Trophoblast cell (in vitro differentiated cells and primary cell): ENCODE data around the gene USP5.

ENCODE experiments used
- DNase-seq, 2 donors: peaks; one replicate each; pipeline ENCODE4 v3.0.0-alpha.2; 2016
- H2AFZ ChIP-seq: 2 replicates; pipeline ENCODE4 v1.6.1; 2013; ENCODE audit warnings: low read length, moderate library complexity, mild to moderate bottlenecking; ENCODE audit not compliant: insufficient read depth, poor library complexity
- H2AK5ac ChIP-seq: 2 replicates; pipeline ENCODE4 v1.6.1; 2013; ENCODE audit warnings: mild to moderate bottlenecking, low read length
- H2BK120ac ChIP-seq: 2 replicates; pipeline ENCODE4 v1.6.1; 2013; ENCODE audit warnings: low read length, mild to moderate bottlenecking, moderate library complexity; ENCODE audit not compliant: insufficient read depth, poor library complexity
- H2BK12ac ChIP-seq: 2 replicates; pipeline ENCODE4 v1.6.1; 2013; ENCODE audit warnings: mild to moderate bottlenecking, low read length, moderate library complexity
- H2BK5ac ChIP-seq: 2 replicates; pipeline ENCODE4 v1.6.1; 2013; ENCODE audit warnings: low read length, low read depth, moderate library complexity, mild to moderate bottlenecking; ENCODE audit not compliant: poor library complexity
- H3K14ac ChIP-seq: 2 replicates; pipeline ENCODE4 v1.6.1; 2013; ENCODE audit warnings: mild to moderate bottlenecking, low read length
- H3K18ac ChIP-seq: 2 replicates; pipeline ENCODE4 v1.6.1; 2013; ENCODE audit warnings: mild to moderate bottlenecking, low read length
- H3K23ac ChIP-seq: 2 replicates; pipeline ENCODE4 v1.6.1; 2013; ENCODE audit warnings: low read length
- H3K27ac ChIP-seq: 2 replicates; pipeline ENCODE4 v1.5.1; 2013; ENCODE audit warnings: low read depth, mild to moderate bottlenecking, inconsistent platforms, low read length, moderate library complexity
- H3K27me3 ChIP-seq: 2 replicates; pipeline ENCODE4 v1.6.1; 2013; ENCODE audit warnings: inconsistent platforms, mild to moderate bottlenecking, low read length, moderate library complexity; ENCODE audit not compliant: insufficient read depth
- H3K36me3 ChIP-seq, 2 experiments: 1 replicate in 1 of 2; 2 replicates in 1 of 2; pipeline ENCODE4 v1.6.1; 2013; ENCODE audit warnings: low read length in 2 of 2, mild to moderate bottlenecking in 2 of 2, moderate library complexity in 1 of 2; ENCODE audit not compliant: insufficient read depth in 2 of 2, control insufficient read depth in 1 of 2
- H3K4ac ChIP-seq: 2 replicates; pipeline ENCODE4 v1.6.1; 2013; ENCODE audit warnings: low read depth, mild to moderate bottlenecking, low read length, moderate library complexity
- H3K4me1 ChIP-seq, 2 experiments: 1 replicate in 1 of 2; 2 replicates in 1 of 2; pipeline ENCODE4 v1.6.1; 2013; ENCODE audit warnings: low read length in 2 of 2, mild to moderate bottlenecking in 2 of 2, moderate library complexity in 1 of 2; ENCODE audit not compliant: insufficient read depth in 2 of 2, control insufficient read depth in 1 of 2
- H3K4me2 ChIP-seq: 2 replicates; pipeline ENCODE4 v1.6.1; 2013; ENCODE audit warnings: inconsistent platforms, mild to moderate bottlenecking, low read length, moderate library complexity
- H3K4me3 ChIP-seq: 2 replicates; pipeline ENCODE4 v1.5.1; 2013; ENCODE audit warnings: mild to moderate bottlenecking, low read depth, low read length, inconsistent platforms
- H3K79me1 ChIP-seq: one replicate; pipeline ENCODE4 v1.6.1; 2013; ENCODE audit warnings: low read length
- H3K79me2 ChIP-seq: 2 replicates; pipeline ENCODE4 v1.6.1; 2013; ENCODE audit warnings: low read length, mild to moderate bottlenecking; ENCODE audit not compliant: control insufficient read depth, insufficient read depth, poor library complexity
- H3K9ac ChIP-seq: 2 replicates; pipeline ENCODE4 v1.6.1; 2013; ENCODE audit warnings: mild to moderate bottlenecking, low read length
- H3K9me3 ChIP-seq: 2 replicates; pipeline ENCODE4 v1.6.1; 2013; ENCODE audit warnings: low read depth, mild to moderate bottlenecking, control low read depth, inconsistent platforms, low read length; ENCODE audit not compliant: insufficient read depth
- H4K12ac ChIP-seq: 2 replicates; pipeline ENCODE4 v1.6.1; 2013; ENCODE audit warnings: low read depth, mild to moderate bottlenecking, low read length, moderate library complexity
- H4K8ac ChIP-seq: 2 replicates; pipeline ENCODE4 v1.6.1; 2013; ENCODE audit warnings: low read depth, mild to moderate bottlenecking, low read length, moderate library complexity
- H4K91ac ChIP-seq: one replicate; pipeline ENCODE4 v1.6.1; 2013; ENCODE audit warnings: low read depth, mild to moderate bottlenecking, low read length, moderate library complexity
- WGBS: extraction: QIAGEN DNeasy Blood & Tissue Kit; methylation state at CpG from one replicate; pipeline ENCODE4 v1.1.7; 2013; ENCODE audit warnings: missing lambda C conversion rate; ENCODE audit not compliant: insufficient read length, insufficient coverage; ENCODE audit errors: extremely low coverage; 5-methylcytosine and 5-hydroxymethylcytosine counted together

Gene USP5

DNA sequence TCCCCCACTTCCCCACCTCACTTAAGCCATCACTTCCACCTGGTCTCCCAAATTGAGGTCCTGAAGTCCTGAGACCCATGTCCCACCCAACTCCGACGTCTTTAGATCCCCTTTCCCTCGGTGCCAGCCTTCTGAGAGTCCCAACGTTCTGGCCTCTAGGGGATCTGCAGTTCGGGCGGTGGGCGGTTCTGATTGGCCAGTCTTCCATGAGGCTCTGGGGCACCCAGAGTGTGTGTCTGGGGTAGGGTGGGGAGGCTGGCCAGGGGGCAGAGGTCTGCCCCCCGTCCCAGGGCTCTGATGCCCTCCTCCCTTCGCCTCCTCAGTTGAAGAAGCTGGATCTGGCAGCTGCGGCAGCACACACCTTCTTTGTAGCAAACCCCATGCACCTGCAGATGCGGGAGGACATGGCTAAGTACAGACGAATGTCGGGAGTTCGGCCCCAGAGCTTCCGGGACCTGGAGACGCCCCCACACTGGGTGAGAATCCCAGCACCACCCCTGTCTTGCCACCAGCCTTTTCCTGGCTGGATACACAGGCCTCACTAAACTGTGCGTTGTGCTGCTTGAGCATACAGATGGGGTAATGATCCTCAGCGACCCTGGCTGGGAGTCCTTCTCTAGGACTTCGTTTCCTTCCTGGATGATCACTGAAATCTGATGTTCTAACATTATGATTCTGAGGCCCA lies 22.3 kb upstream of the USP5 start:
- peak overlapping the region; percentile 90 for H3K4ac ChIP-seq
- H3K9ac ChIP-seq, result peak overlapping the region; percentile 82
- WGBS, result no CpG with 5 or more reads among the region's 19 CpGs
- H2AK5ac ChIP-seq, result peak overlapping the region; percentile 92
- H3K14ac ChIP-seq, result peak overlapping the region; percentile 97
- peaks cover 10% of the 10 kb centered on the region for H3K79me1 ChIP-seq
- H4K91ac ChIP-seq, result peak overlapping the region; percentile 91
- H3K79me2 ChIP-seq, result peaks cover 8% of the 10 kb centered on the region
- DNase-seq, result no peak
- peak overlapping the region; percentile 97 for H2AFZ ChIP-seq
- peaks cover 28 to 32% of the 10 kb centered on the region in 2 experiments for H3K36me3 ChIP-seq
- peaks cover 0 to 16% of the 10 kb centered on the region in 2 experiments for H3K4me1 ChIP-seq
- H3K27ac ChIP-seq, result no peak overlapping the region
- peak overlapping the region; percentile 81 for H4K8ac ChIP-seq
- peak overlapping the region; percentile 82 for H3K4me3 ChIP-seq
- H2BK5ac ChIP-seq, result no peak overlapping the region
- H3K27me3 ChIP-seq, result no peaks in the 10 kb centered on the region
- H2BK120ac ChIP-seq, result no peak overlapping the region
- H3K9me3 ChIP-seq, result no peaks in the 10 kb centered on the region
- no peak overlapping the region for H2BK12ac ChIP-seq
- H3K18ac ChIP-seq, result peak overlapping the region; percentile 96
- H4K12ac ChIP-seq, result peak overlapping the region; percentile 94
- H3K4me2 ChIP-seq, result peak overlapping the region; percentile 97
- H3K23ac ChIP-seq, result no peak overlapping the region

DNA sequence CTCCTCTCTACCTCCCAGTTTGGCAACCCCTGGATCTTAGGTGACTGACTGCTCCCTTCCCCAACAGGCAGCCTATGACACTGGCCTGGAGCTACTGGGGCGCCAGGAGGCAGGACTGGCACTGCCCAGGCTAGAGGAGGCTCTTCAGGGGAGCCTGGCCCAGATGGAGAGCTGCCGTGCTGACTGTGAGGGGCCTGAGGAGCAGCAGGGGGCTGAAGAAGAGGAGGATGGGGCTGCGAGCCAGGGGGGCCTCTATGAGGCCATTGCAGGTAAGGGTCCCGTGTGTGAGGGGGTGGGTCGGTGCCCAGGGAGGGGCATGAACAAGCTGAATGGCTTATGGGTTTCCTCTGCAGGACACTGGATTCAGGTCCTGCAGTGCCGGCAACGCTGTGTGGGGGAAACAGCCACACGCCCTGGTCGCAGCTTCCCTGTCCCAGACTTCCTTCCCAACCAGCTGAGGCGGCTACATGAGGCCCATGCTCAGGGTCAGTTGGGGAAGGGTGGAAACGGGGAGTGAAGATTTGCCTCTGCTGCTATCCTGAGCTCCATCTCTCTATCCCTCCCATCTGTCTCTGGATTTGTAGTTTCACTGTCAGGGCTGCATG lies 21.6 kb upstream of the USP5 start:
- DNase-seq, result no peak
- no peak overlapping the region for H3K4me3 ChIP-seq
- H3K79me2 ChIP-seq, result peaks cover 8% of the 10 kb centered on the region
- no peaks in the 10 kb centered on the region for H3K27me3 ChIP-seq
- H2AFZ ChIP-seq, result no peak overlapping the region
- H3K36me3 ChIP-seq, result peaks cover 28 to 32% of the 10 kb centered on the region in 2 experiments
- H4K8ac ChIP-seq, result no peak overlapping the region
- no peak overlapping the region for H2BK12ac ChIP-seq
- H3K9ac ChIP-seq, result no peak overlapping the region
- H2BK120ac ChIP-seq, result no peak overlapping the region
- no peak overlapping the region for H3K18ac ChIP-seq
- no peak overlapping the region for H3K14ac ChIP-seq
- peaks cover 10% of the 10 kb centered on the region for H3K79me1 ChIP-seq
- no peaks in the 10 kb centered on the region for H3K9me3 ChIP-seq
- H2BK5ac ChIP-seq, result no peak overlapping the region
- no peak overlapping the region for H4K12ac ChIP-seq
- no peak overlapping the region for H3K23ac ChIP-seq
- H3K4me2 ChIP-seq, result no peak overlapping the region
- H3K27ac ChIP-seq, result no peak overlapping the region
- no peak overlapping the region for H2AK5ac ChIP-seq
- no peak overlapping the region for H4K91ac ChIP-seq
- no CpG with 5 or more reads among the region's 11 CpGs for WGBS
- no peak overlapping the region for H3K4ac ChIP-seq
- H3K4me1 ChIP-seq, result peaks cover 0 to 11% of the 10 kb centered on the region in 2 experiments

DNA sequence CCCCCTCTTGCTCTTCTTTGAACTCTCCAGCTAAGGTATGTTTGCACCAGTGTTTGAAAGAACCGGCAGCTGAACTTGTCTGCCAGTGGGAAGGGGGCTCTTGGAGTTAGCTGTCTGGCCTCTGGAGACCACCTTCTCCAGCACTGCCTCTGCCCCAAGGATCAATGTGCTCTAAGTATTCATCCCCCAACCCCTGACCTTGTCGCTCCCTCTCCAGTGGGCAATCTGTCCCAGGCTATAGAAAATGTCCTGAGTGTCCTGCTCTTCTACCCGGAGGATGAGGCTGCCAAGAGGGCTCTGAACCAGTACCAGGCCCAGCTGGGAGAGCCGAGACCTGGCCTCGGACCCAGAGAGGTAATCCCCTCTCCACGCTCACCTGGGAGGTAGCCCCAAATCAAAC lies 21.0 kb upstream of the USP5 start:
- Histone ChIP-seq H3K27ac (no peak overlapping the region), H3K18ac (no peak overlapping the region), H3K4ac (no peak overlapping the region), H4K91ac (no peak overlapping the region), H3K36me3 (peaks cover 28 to 32% of the 10 kb centered on the region in 2 experiments), H2BK5ac (no peak overlapping the region), H3K79me1 (peaks cover 10% of the 10 kb centered on the region), H3K9ac (no peak overlapping the region), H2AFZ (no peak overlapping the region), H3K4me1 (peaks cover 0 to 10% of the 10 kb centered on the region in 2 experiments), H3K23ac (no peak overlapping the region), H3K4me2 (no peak overlapping the region), H2BK120ac (no peak overlapping the region), H2BK12ac (no peak overlapping the region), H3K79me2 (peaks cover 8% of the 10 kb centered on the region), H3K14ac (no peak overlapping the region), H4K12ac (no peak overlapping the region), H2AK5ac (no peak overlapping the region), H3K4me3 (no peak overlapping the region), H4K8ac (no peak overlapping the region), H3K27me3 (no peaks in the 10 kb centered on the region), H3K9me3 (no peaks in the 10 kb centered on the region)
- DNase-seq, result no peak
- no CpG with 5 or more reads among the region's 6 CpGs for WGBS

DNA sequence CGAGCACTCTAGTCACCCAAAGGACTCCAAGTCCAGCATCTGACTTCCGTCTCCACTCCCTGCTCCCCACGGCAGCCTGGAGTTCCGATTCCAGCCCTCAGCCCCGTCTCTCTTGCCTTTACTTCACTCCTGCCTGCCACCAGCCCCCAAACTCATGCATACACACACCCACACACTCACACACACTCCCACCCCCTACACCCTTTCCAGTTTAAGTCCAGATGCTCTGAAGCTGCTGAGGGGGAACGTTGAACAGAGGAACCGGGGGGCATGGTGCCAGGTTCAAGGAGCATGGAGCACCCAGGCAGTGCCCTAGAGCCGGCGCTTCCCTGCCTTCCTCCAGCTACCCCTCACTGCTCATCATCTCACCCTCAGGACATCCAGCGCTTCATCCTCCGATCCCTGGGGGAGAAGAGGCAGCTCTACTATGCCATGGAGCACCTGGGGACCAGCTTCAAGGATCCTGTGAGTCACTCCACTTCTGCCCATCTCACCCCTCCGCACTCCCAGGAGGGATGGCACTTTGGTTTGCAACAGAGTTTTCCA lies 20.4 kb upstream of the USP5 start:
- Histone ChIP-seq H2BK12ac (no peak overlapping the region), H3K79me2 (peaks cover 8% of the 10 kb centered on the region), H3K23ac (no peak overlapping the region), H3K36me3 (peaks cover 32 to 36% of the 10 kb centered on the region in 2 experiments), H4K8ac (no peak overlapping the region), H2AK5ac (no peak overlapping the region), H3K9me3 (no peaks in the 10 kb centered on the region), H3K9ac (no peak overlapping the region), H3K27ac (no peak overlapping the region), H4K91ac (no peak overlapping the region), H3K4ac (no peak overlapping the region), H3K14ac (no peak overlapping the region), H3K4me3 (no peak overlapping the region), H2AFZ (no peak overlapping the region), H3K27me3 (no peaks in the 10 kb centered on the region), H3K4me2 (no peak overlapping the region), H3K18ac (no peak overlapping the region), H3K4me1 (peaks cover 0 to 10% of the 10 kb centered on the region in 2 experiments), H2BK5ac (no peak overlapping the region), H3K79me1 (peaks cover 10% of the 10 kb centered on the region), H4K12ac (no peak overlapping the region), H2BK120ac (no peak overlapping the region)
- WGBS, result no CpG with 5 or more reads among the region's 12 CpGs
- no peak for DNase-seq
